Hepatocyte (in vitro differentiated cells): ENCODE data around the gene ZNF253. TPM values are rescaled to one million over a fixed set of nuclear protein-coding genes. Genes with fewer than 3 reads are reported as not detected.

Experiments
- DNase-seq: peaks from one replicate; pipeline ENCODE4 v3.0.0-alpha.2; 2016; ENCODE audit warnings: low spot score
- H2AFZ ChIP-seq: fragments of 200-600 bp; sonication (generic); 2 replicates; pipeline ENCODE4 v1.6.0; 2016; ENCODE audit warnings: antibody characterized with exemption, mild to moderate bottlenecking
- H3K27ac ChIP-seq: fragments of 200-600 bp; sonication (generic); 2 replicates; pipeline ENCODE4 v1.5.1; 2016; ENCODE audit warnings: mild to moderate bottlenecking
- H3K27me3 ChIP-seq: fragments of 200-600 bp; sonication (generic); 2 replicates; pipeline ENCODE4 v1.6.1; 2016
- H3K36me3 ChIP-seq: fragments of 200-600 bp; sonication (generic); replicated peaks from 2 replicates; pipeline ENCODE4 v1.5.1; 2016; ENCODE audit warnings: low read depth; ENCODE audit not compliant: insufficient read depth
- H3K4me1 ChIP-seq: fragments of 200-600 bp; sonication (generic); 2 replicates; pipeline ENCODE4 v1.5.1; 2016; ENCODE audit warnings: mild to moderate bottlenecking, moderate library complexity; ENCODE audit not compliant: insufficient read depth
- H3K4me2 ChIP-seq: fragments of 200-600 bp; sonication (generic); 2 replicates; pipeline ENCODE4 v1.6.0; 2016
- H3K4me3 ChIP-seq: fragments of 200-600 bp; sonication (generic); 2 replicates; pipeline ENCODE4 v1.5.1; 2016; ENCODE audit warnings: mild to moderate bottlenecking
- H3K79me2 ChIP-seq: fragments of 200-600 bp; sonication (generic); 2 replicates; pipeline ENCODE4 v1.6.0; 2017; ENCODE audit warnings: mild to moderate bottlenecking
- H3K9me2 ChIP-seq: fragments of 200-600 bp; sonication (generic); replicated peaks from 2 replicates; pipeline ENCODE4 v1.6.0; 2017; ENCODE audit warnings: mild to moderate bottlenecking; ENCODE audit not compliant: insufficient read depth
- H3K9me3 ChIP-seq: fragments of 200-600 bp; sonication (generic); 2 replicates; pipeline ENCODE4 v1.5.1; 2016; ENCODE audit warnings: low read depth, mild to moderate bottlenecking
- H4K20me1 ChIP-seq: fragments of 200-600 bp; sonication (generic); 2 replicates; pipeline ENCODE4 v1.6.0; 2016; ENCODE audit warnings: mild to moderate bottlenecking; ENCODE audit not compliant: insufficient read depth, poor library complexity, severe bottlenecking
- EZH2 ChIP-seq: fragments of 200-600 bp; sonication (generic); IDR thresholded peaks from 2 replicates; pipeline ENCODE4 v1.6.1; 2016; ENCODE audit warnings: antibody characterized with exemption, mild to moderate bottlenecking, borderline replicate concordance
- EZH2phosphoT487 ChIP-seq: fragments of 200-600 bp; sonication (generic); IDR thresholded peaks from one replicate; pipeline ENCODE4 v1.6.1; 2018; ENCODE audit warnings: antibody characterized with exemption, mild to moderate bottlenecking, low read depth, moderate library complexity; ENCODE audit not compliant: unreplicated experiment, severe bottlenecking
- WGBS: methylation state at CpG from one replicate; pipeline ENCODE4 v1.1.6; 2016; ENCODE audit warnings: low lambda C conversion rate; ENCODE audit errors: missing lambda C conversion rate; 5-methylcytosine and 5-hydroxymethylcytosine counted together
- polyA plus RNA-seq: library from polyadenylated mRNA; unstranded; fragments of >200 nt; fragmentation: Nextera tagmentation; extraction: Ambion mirVana; gene quantifications from 2 replicates; pipeline ENCODE4 v1.2.1, GENCODE V29; 2016
- total RNA-seq: library from RNA; depleted of rRNA; stranded (reverse); fragments of >200 nt; gene quantifications from 2 replicates; pipeline ENCODE4 v1.2.3, GENCODE V29; 2014
- TF ChIP-seq, protein P1 (sequence below): fragments of 200-600 bp; sonication (generic); IDR thresholded peaks from 2 replicates; pipeline ENCODE4 v1.5.1; 2016; ENCODE audit warnings: antibody characterized with exemption, mild to moderate bottlenecking; ENCODE audit not compliant: poor library complexity

ZNF253 gene
- total RNA-seq, result 12.3 and 16.2 TPM in 2 replicates
- 5.0 and 7.1 TPM in 2 replicates for polyA plus RNA-seq

DNA sequence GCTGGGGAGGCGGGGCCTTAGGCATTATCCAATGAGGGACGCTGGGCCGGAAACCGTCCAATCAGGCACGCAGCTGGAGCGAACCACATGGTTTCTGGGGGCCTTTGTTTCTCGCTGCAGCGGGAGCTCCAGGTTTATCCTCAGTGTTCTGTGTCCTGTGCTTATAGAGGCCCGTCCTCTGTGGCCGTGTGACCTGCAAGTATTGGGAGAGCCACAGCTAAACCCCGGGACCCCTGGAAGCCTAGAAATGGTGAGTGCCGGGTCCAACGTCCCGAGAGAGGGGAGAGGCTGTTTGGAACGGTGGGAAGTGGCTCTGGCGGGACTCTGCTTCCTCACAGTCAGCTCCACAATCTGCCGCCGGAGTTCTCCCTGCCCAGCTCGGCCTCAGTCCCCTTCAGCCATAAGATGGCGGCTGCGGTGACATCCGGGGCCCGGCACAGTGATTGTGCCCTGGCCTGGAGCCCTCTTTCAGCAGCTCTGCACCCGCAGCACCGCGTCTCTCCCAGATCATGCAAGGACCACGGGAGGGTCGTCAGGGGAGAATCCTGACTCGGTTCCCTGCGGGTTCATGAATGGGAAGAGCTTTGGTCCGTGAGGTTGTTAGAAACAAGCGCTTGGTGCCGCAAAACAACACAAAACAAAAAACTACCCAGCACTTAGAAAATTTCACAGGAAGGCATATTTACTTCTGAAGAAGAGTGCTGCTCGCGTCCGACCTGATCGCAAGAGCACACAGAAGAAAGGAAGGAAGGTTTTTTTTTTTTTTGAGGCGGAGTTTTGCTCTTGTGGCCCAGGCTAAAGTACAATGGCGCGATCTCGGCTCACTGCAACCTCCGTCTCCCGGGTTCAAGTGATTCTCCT lies at the start of gene ZNF253:
Gene ZNF253, plus strand, starts transcription at position 133 of the 861 bp plus-strand sequence. Its CDS starts 115 bp downstream, at position 248.
- Histone ChIP-seq H3K9me3 (peaks cover 17% of the 10 kb centered on the region), H3K4me1 (no peaks in the 10 kb centered on the region)

DNA sequence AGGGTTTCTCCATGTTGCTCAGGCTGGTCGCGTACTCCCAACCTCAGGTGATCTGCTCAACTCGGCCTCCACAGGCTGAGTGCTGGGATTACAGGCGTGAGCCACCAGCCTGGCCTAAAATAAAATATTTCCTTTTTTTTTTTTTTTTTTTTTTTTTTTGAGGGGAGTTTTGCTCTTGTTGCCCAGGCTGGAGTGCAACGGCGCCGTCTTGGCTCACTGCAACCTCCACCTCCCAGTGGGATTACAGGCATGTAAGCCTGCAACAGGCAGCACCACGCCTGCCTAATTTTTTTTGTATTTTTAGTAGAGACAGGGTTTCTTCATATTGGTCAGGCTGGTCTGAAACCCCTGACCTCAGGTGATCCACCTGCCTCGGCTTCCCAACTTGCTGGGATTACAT lies 49.0 kb upstream of the ZNF253 start:
- Histone ChIP-seq H3K9me3 (peaks cover 11% of the 10 kb centered on the region), H2AFZ (no peak overlapping the region), H4K20me1 (no peaks in the 10 kb centered on the region), H3K27me3 (no peaks in the 10 kb centered on the region), H3K4me3 (no peak overlapping the region), H3K27ac (no peak overlapping the region), H3K4me1 (no peaks in the 10 kb centered on the region), H3K9me2 (no peaks in the 10 kb centered on the region), H3K4me2 (no peak overlapping the region), H3K36me3 (peaks cover 3% of the 10 kb centered on the region), H3K79me2 (peaks cover 93% of the 10 kb centered on the region)
- no peak for DNase-seq
- WGBS, result 96% methylated on average over 9 of the region's 9 CpGs
- TF ChIP-seq EZH2 (no peak), EZH2phosphoT487 (no peak)
- TF ChIP-seq, protein P1, sequence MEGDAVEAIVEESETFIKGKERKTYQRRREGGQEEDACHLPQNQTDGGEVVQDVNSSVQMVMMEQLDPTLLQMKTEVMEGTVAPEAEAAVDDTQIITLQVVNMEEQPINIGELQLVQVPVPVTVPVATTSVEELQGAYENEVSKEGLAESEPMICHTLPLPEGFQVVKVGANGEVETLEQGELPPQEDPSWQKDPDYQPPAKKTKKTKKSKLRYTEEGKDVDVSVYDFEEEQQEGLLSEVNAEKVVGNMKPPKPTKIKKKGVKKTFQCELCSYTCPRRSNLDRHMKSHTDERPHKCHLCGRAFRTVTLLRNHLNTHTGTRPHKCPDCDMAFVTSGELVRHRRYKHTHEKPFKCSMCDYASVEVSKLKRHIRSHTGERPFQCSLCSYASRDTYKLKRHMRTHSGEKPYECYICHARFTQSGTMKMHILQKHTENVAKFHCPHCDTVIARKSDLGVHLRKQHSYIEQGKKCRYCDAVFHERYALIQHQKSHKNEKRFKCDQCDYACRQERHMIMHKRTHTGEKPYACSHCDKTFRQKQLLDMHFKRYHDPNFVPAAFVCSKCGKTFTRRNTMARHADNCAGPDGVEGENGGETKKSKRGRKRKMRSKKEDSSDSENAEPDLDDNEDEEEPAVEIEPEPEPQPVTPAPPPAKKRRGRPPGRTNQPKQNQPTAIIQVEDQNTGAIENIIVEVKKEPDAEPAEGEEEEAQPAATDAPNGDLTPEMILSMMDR, result no peak

More for the DNA sequence above, at the start of gene ZNF253:
- WGBS, result under 1% methylated on average over 43 of the region's 43 CpGs
- peak; percentile 97 for DNase-seq
- no peak for TF ChIP-seq EZH2phosphoT487
- TF ChIP-seq, protein P1, result peak; percentile 13
- no peaks in the 10 kb centered on the region for H3K9me2 ChIP-seq
- peak within 1 kb of the TSS; percentile 91 for H3K4me2 ChIP-seq
- no peaks in the 10 kb centered on the region for H3K27me3 ChIP-seq
- H3K79me2 ChIP-seq, result peaks cover 47% of the 10 kb centered on the region
- H3K36me3 ChIP-seq, result no peaks in the 10 kb centered on the region
- H3K4me3 ChIP-seq, result peak within 1 kb of the TSS; percentile 76
- H3K27ac ChIP-seq, result peak within 1 kb of the TSS; percentile 94
- H4K20me1 ChIP-seq, result no peaks in the 10 kb centered on the region
- peak within 1 kb of the TSS; percentile 95 for H2AFZ ChIP-seq

DNA sequence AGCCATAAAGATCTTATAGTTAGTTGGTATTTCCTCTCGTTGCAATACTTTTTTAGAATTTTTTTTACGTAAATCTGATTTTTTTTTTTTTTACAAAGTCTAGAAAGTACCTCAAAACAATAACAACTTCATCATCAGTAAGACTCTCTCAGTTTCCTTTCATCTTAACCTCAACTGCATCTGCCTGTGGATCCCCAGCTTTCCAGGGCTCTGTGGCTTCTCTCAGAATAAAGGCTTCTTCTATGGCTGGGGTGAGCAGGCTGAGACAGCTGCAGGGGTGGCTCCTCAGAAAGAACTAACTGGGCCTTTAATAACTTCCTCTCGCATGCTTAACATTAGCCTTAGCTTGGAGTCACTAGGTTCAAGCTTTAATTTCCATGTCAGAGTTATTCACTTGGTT lies 48.3 kb upstream of the ZNF253 start:
- TF ChIP-seq, protein P1, result no peak
- TF ChIP-seq EZH2 (no peak), EZH2phosphoT487 (no peak)
- Histone ChIP-seq H2AFZ (no peak overlapping the region), H3K27me3 (no peaks in the 10 kb centered on the region), H3K4me3 (no peak overlapping the region), H3K9me3 (peaks cover 11% of the 10 kb centered on the region), H3K9me2 (no peaks in the 10 kb centered on the region), H3K4me1 (no peaks in the 10 kb centered on the region), H3K27ac (no peak overlapping the region), H3K79me2 (peaks cover 86% of the 10 kb centered on the region), H3K36me3 (peaks cover 3% of the 10 kb centered on the region), H3K4me2 (no peak overlapping the region), H4K20me1 (no peaks in the 10 kb centered on the region)
- 90% methylated on average over 3 of the region's 3 CpGs for WGBS
- no peak for DNase-seq
